Measurements from ENCODE around the gene RPS2.
A peak's percentile ranks its signal among the peaks of the same experiment; 100 is the strongest.

RPS2 gene

GRCh38 chr16:1918351-1919326 lies 46.0 kb downstream of the RPS2 start, which contains the start of gene HS3ST6:
Gene HS3ST6 (minus strand): TSS chr16:1918415. CDS start chr16:1918323, 92 bp downstream.
- H3K4me1 ChIP-seq (ENCODE audit: insufficient read depth, insufficient read length) = peaks cover 47% of the 10 kb centered on the region
- no peak for TF ChIP-seq SUZ12 (IDR thresholded peaks at IDR 0.05; ENCODE audit: extremely low read depth, insufficient read depth, insufficient read length)
- TF ChIP-seq ZNF274 (IDR thresholded peaks at IDR 0.05; ENCODE audit: low read depth, low read length) = no peak
- TF ChIP-seq YY1 (IDR thresholded peaks at IDR 0.05; ENCODE audit: insufficient read depth, insufficient read length) = no peak
- H3K4me3 ChIP-seq (ENCODE audit: insufficient read length, low read depth) = peak within 1 kb of the TSS; percentile 47
- H3K36me3 ChIP-seq (ENCODE audit: insufficient read depth, insufficient read length, low read length) = no peaks in the 10 kb centered on the region
- no peaks in the 10 kb centered on the region for H3K9me3 ChIP-seq (ENCODE audit: insufficient read depth, low read length)
- no peak for DNase-seq (ENCODE audit: low read depth, low spot score)
- peak within 1 kb of the TSS; percentile 74 for H3K9ac ChIP-seq (ENCODE audit: insufficient read length, low read depth)
- H3K27me3 ChIP-seq (ENCODE audit: insufficient read depth, insufficient read length) = peaks cover 63% of the 10 kb centered on the region

- peaks cover 44% of the 10 kb centered on the region for H3K4me1 ChIP-seq (ENCODE audit: insufficient read depth, insufficient read length)
- peak overlapping the region; percentile 74 for H3K9ac ChIP-seq (ENCODE audit: insufficient read length, low read depth)
- H3K27me3 ChIP-seq (ENCODE audit: insufficient read depth, insufficient read length) = peaks cover 56% of the 10 kb centered on the region
Observed at GRCh38 chr16:1917665-1918350, 46.8 kb downstream of the RPS2 start.

GRCh38 chr16:1917056-1917664 lies 47.5 kb downstream of the RPS2 start:
- Histone ChIP-seq H3K4me1 (ENCODE audit: insufficient read depth, insufficient read length) (peaks cover 44% of the 10 kb centered on the region), H3K27me3 (ENCODE audit: insufficient read depth, insufficient read length) (peaks cover 51% of the 10 kb centered on the region), H3K36me3 (ENCODE audit: insufficient read depth, insufficient read length, low read length) (no peaks in the 10 kb centered on the region), H3K9me3 (ENCODE audit: insufficient read depth, low read length) (no peaks in the 10 kb centered on the region), H3K9ac (ENCODE audit: insufficient read length, low read depth) (peak overlapping the region; percentile 74), H3K4me3 (ENCODE audit: insufficient read length, low read depth) (no peak overlapping the region)
- DNase-seq (ENCODE audit: low read depth, low spot score) = no peak
- TF ChIP-seq SUZ12 (IDR thresholded peaks at IDR 0.05; ENCODE audit: extremely low read depth, insufficient read depth, insufficient read length) = no peak
- no peak for TF ChIP-seq ZNF274 (IDR thresholded peaks at IDR 0.05; ENCODE audit: low read depth, low read length)
- no peak for TF ChIP-seq YY1 (IDR thresholded peaks at IDR 0.05; ENCODE audit: insufficient read depth, insufficient read length)

More at GRCh38 chr16:1917665-1918350, 46.8 kb downstream of the RPS2 start:
- H3K9me3 ChIP-seq (ENCODE audit: insufficient read depth, low read length) = no peaks in the 10 kb centered on the region
- TF ChIP-seq SUZ12 (IDR thresholded peaks at IDR 0.05; ENCODE audit: extremely low read depth, insufficient read depth, insufficient read length) (peak; percentile 80), ZNF274 (IDR thresholded peaks at IDR 0.05; ENCODE audit: low read depth, low read length) (no peak), YY1 (IDR thresholded peaks at IDR 0.05; ENCODE audit: insufficient read depth, insufficient read length) (no peak)
- H3K36me3 ChIP-seq (ENCODE audit: insufficient read depth, insufficient read length, low read length) = no peaks in the 10 kb centered on the region
- H3K4me3 ChIP-seq (ENCODE audit: insufficient read length, low read depth) = peak overlapping the region; percentile 47
- DNase-seq (ENCODE audit: low read depth, low spot score) = no peak

- no peak overlapping the region for H3K4me3 ChIP-seq (ENCODE audit: insufficient read length, low read depth)
- TF ChIP-seq ZNF274 (IDR thresholded peaks at IDR 0.05; ENCODE audit: low read depth, low read length) = no peak
- no peak for TF ChIP-seq SUZ12 (IDR thresholded peaks at IDR 0.05; ENCODE audit: extremely low read depth, insufficient read depth, insufficient read length)
- no peak for TF ChIP-seq YY1 (IDR thresholded peaks at IDR 0.05; ENCODE audit: insufficient read depth, insufficient read length)
- H3K9ac ChIP-seq (ENCODE audit: insufficient read length, low read depth) = no peak overlapping the region
- peaks cover 49% of the 10 kb centered on the region for H3K27me3 ChIP-seq (ENCODE audit: insufficient read depth, insufficient read length)
- H3K9me3 ChIP-seq (ENCODE audit: insufficient read depth, low read length) = no peaks in the 10 kb centered on the region
- H3K36me3 ChIP-seq (ENCODE audit: insufficient read depth, insufficient read length, low read length) = no peaks in the 10 kb centered on the region
- peaks cover 46% of the 10 kb centered on the region for H3K4me1 ChIP-seq (ENCODE audit: insufficient read depth, insufficient read length)
- no peak for DNase-seq (ENCODE audit: low read depth, low spot score)
Observed at GRCh38 chr16:1916640-1916990, 48.0 kb downstream of the RPS2 start.

GRCh38 chr16:1915732-1916639 lies 48.6 kb downstream of the RPS2 start:
- peaks cover 42% of the 10 kb centered on the region for H3K27me3 ChIP-seq (ENCODE audit: insufficient read depth, insufficient read length)
- no peak for DNase-seq (ENCODE audit: low read depth, low spot score)

GRCh38 chr16:1914988-1915387 lies 49.6 kb downstream of the RPS2 start:
- TF ChIP-seq SUZ12 (IDR thresholded peaks at IDR 0.05; ENCODE audit: extremely low read depth, insufficient read depth, insufficient read length) = no peak
- no peak for TF ChIP-seq ZNF274 (IDR thresholded peaks at IDR 0.05; ENCODE audit: low read depth, low read length)
- TF ChIP-seq YY1 (IDR thresholded peaks at IDR 0.05; ENCODE audit: insufficient read depth, insufficient read length) = no peak
- Histone ChIP-seq H3K4me3 (ENCODE audit: insufficient read length, low read depth) (no peak overlapping the region), H3K9ac (ENCODE audit: insufficient read length, low read depth) (peak overlapping the region; percentile 24), H3K27me3 (ENCODE audit: insufficient read depth, insufficient read length) (peaks cover 32% of the 10 kb centered on the region), H3K4me1 (ENCODE audit: insufficient read depth, insufficient read length) (peaks cover 45% of the 10 kb centered on the region), H3K9me3 (ENCODE audit: insufficient read depth, low read length) (no peaks in the 10 kb centered on the region), H3K36me3 (ENCODE audit: insufficient read depth, insufficient read length, low read length) (no peaks in the 10 kb centered on the region)
- DNase-seq (ENCODE audit: low read depth, low spot score) = no peak

More at GRCh38 chr16:1915732-1916639, 48.6 kb downstream of the RPS2 start:
- TF ChIP-seq SUZ12 (IDR thresholded peaks at IDR 0.05; ENCODE audit: extremely low read depth, insufficient read depth, insufficient read length) = no peak
- TF ChIP-seq YY1 (IDR thresholded peaks at IDR 0.05; ENCODE audit: insufficient read depth, insufficient read length) = no peak
- no peak for TF ChIP-seq ZNF274 (IDR thresholded peaks at IDR 0.05; ENCODE audit: low read depth, low read length)
- H3K9ac ChIP-seq (ENCODE audit: insufficient read length, low read depth) = no peak overlapping the region
- no peak overlapping the region for H3K4me3 ChIP-seq (ENCODE audit: insufficient read length, low read depth)
- H3K36me3 ChIP-seq (ENCODE audit: insufficient read depth, insufficient read length, low read length) = no peaks in the 10 kb centered on the region
- no peaks in the 10 kb centered on the region for H3K9me3 ChIP-seq (ENCODE audit: insufficient read depth, low read length)
- H3K4me1 ChIP-seq (ENCODE audit: insufficient read depth, insufficient read length) = peaks cover 46% of the 10 kb centered on the region
